GM18870 (cell line): ENCODE measurements around the gene PTPN12.
"Not testable (repeated sequence)": the region's sequence is repeated elsewhere in the genome, so short reads cannot be mapped to it uniquely, and the experiment has no call there.

Experiments
- ATAC-seq: cut with Tn5 transposase; IDR thresholded peaks from one replicate; pipeline ENCODE4 v1.9.1; 2021; ENCODE audit warnings: moderate library complexity; ENCODE audit not compliant: unreplicated experiment

PTPN12 gene

GRCh38 chr7:77537136-77537777 is at the start of gene PTPN12:
PTPN12 (plus strand) TSS chr7:77537295; CDS start chr7:77537547, 252 bp downstream.
- ATAC-seq = no peak

GRCh38 chr7:77488986-77489385 is 48.1 kb upstream of the PTPN12 start:
- no peak for ATAC-seq

- no peak for ATAC-seq
Observed at GRCh38 chr7:77497079-77497478, 40.0 kb upstream of the PTPN12 start.

- no peak for ATAC-seq
Observed at GRCh38 chr7:77498659-77499379, 38.3 kb upstream of the PTPN12 start.

- no peak for ATAC-seq
Observed at GRCh38 chr7:77501192-77501515, 35.9 kb upstream of the PTPN12 start.

- no peak for ATAC-seq
Observed at GRCh38 chr7:77504951-77505350, 32.1 kb upstream of the PTPN12 start.

- no peak for ATAC-seq
Observed at GRCh38 chr7:77506899-77507298, 30.2 kb upstream of the PTPN12 start.

GRCh38 chr7:77513002-77513670 is 24.0 kb upstream of the PTPN12 start:
- ATAC-seq = not testable (repeated sequence)

GRCh38 chr7:77516085-77516484 is 21.0 kb upstream of the PTPN12 start:
- no peak for ATAC-seq

- ATAC-seq = no peak
Observed at GRCh38 chr7:77520261-77520660, 16.8 kb upstream of the PTPN12 start.

GRCh38 chr7:77521537-77521936 is 15.6 kb upstream of the PTPN12 start:
- not testable (repeated sequence) for ATAC-seq

GRCh38 chr7:77524731-77525130 is 12.4 kb upstream of the PTPN12 start:
- ATAC-seq = no peak

GRCh38 chr7:77525231-77525630 is 11.9 kb upstream of the PTPN12 start:
- ATAC-seq = no peak

- ATAC-seq = no peak
Observed at GRCh38 chr7:77528368-77528767, 8.7 kb upstream of the PTPN12 start.

GRCh38 chr7:77529279-77529678 is 7.8 kb upstream of the PTPN12 start:
- no peak for ATAC-seq

GRCh38 chr7:77531038-77531437 is 6.1 kb upstream of the PTPN12 start:
- no peak for ATAC-seq

- no peak for ATAC-seq
Observed at GRCh38 chr7:77532247-77532646, 4.8 kb upstream of the PTPN12 start.

GRCh38 chr7:77532732-77533131 is 4.4 kb upstream of the PTPN12 start:
- ATAC-seq = not testable (repeated sequence)

GRCh38 chr7:77534046-77534445 is 3.0 kb upstream of the PTPN12 start:
- not testable (repeated sequence) for ATAC-seq

GRCh38 chr7:77536017-77536412 is 1.1 kb upstream of the PTPN12 start:
- ATAC-seq = no peak

- ATAC-seq = peak; percentile 92
Observed at GRCh38 chr7:77536413-77537135, 521 bp upstream of the PTPN12 start.
